Endothelial cell of umbilical vein (primary cell): ENCODE results near the gene HES1. TPM values are rescaled to one million over a fixed set of nuclear protein-coding genes. Genes with fewer than 3 reads are reported as not detected.

Experiments
- BruUV-seq: library from RNA; stranded (reverse); fragments of 400-500 nt; replicated peaks from 2 replicates; lab custom pipeline; 2021; lab: Mats Ljungman, UMichigan
- CTCF ChIA-PET: fragments of 300-600, 350-600 bp; sonication (Branson Sonifier 250); formaldehyde crosslinking; loops from one replicate; lab custom pipeline; 2021; ENCODE audit warnings: antibody characterized with exemption, inconsistent platforms; lab: Charles Lee
- POLR2A ChIA-PET: fragments of 300-600, 350-600 bp; sonication (Branson Sonifier 250); formaldehyde crosslinking; loops from one replicate; lab custom pipeline; 2021; ENCODE audit warnings: antibody characterized with exemption, inconsistent platforms; lab: Charles Lee
- DNase-seq: peaks from one replicate; pipeline ENCODE4 v3.0.0-alpha.2; 2011; ENCODE audit warnings: low read depth, low spot score
- FAIRE-seq: peaks from 2 replicates; lab custom pipeline; 2011; peaks lifted over from hg19 to GRCh38; lab: Jason Lieb, UNC
- H2AFZ ChIP-seq: 2 replicates; pipeline ENCODE4 v1.6.0; 2012; ENCODE audit warnings: low read depth, low read length, control low read depth, inconsistent platforms
- H3K27ac ChIP-seq: 2 replicates; pipeline ENCODE4 v1.5.1; 2011; ENCODE audit warnings: low read depth, mild to moderate bottlenecking, control low read depth, low read length, moderate library complexity; ENCODE audit not compliant: insufficient read depth
- H3K27me3 ChIP-seq, 2 experiments: 2 replicates each; pipeline versions ENCODE4 v1.6.0 to v1.6.1; 2011; ENCODE audit warnings: low read length in 2 of 2, mixed read lengths in 1 of 2; ENCODE audit not compliant: control insufficient read depth in 2 of 2, insufficient read depth in 2 of 2
- H3K36me3 ChIP-seq, 2 experiments: 2 replicates in 1 of 2; 3 replicates in 1 of 2; pipeline ENCODE4 v1.5.1; 2011; ENCODE audit warnings: low read length in 2 of 2, mild to moderate bottlenecking in 1 of 2, moderate library complexity in 1 of 2; ENCODE audit not compliant: control insufficient read depth in 2 of 2, insufficient read depth in 2 of 2; ENCODE audit errors: extremely low read depth in 1 of 2
- H3K4me1 ChIP-seq: 3 replicates; pipeline ENCODE4 v1.5.1; 2011; ENCODE audit warnings: mild to moderate bottlenecking, low read length; ENCODE audit not compliant: control insufficient read depth, insufficient read depth; ENCODE audit errors: extremely low read depth
- H3K4me2 ChIP-seq: 2 replicates; pipeline ENCODE4 v1.6.1; 2011; ENCODE audit warnings: low read length, control low read depth, mixed read lengths; ENCODE audit not compliant: insufficient read depth
- H3K4me3 ChIP-seq, 3 experiments: fragments of 200-600 bp in 1 of 3; sonication (generic), shearing (Covaris generic) in 1 of 3; replicated peaks in 1 of 3; 2 replicates each; pipeline ENCODE4 v1.5.1; 2011 to 2016; ENCODE audit warnings: control low read depth in 3 of 3, low read length in 3 of 3, mild to moderate bottlenecking in 2 of 3, inconsistent platforms in 1 of 3, low read depth in 1 of 3, moderate library complexity in 1 of 3; ENCODE audit not compliant: insufficient read depth in 1 of 3
- H3K79me2 ChIP-seq: 2 replicates; pipeline ENCODE4 v1.6.0; 2012; ENCODE audit warnings: low read length, inconsistent platforms; ENCODE audit not compliant: control insufficient read depth, insufficient read depth
- H3K9ac ChIP-seq: replicated peaks from 2 replicates; pipeline ENCODE3; 2011; ENCODE audit warnings: low read length, control low read depth; ENCODE audit not compliant: insufficient read depth; ENCODE audit errors: extremely low read depth
- H3K9me1 ChIP-seq: replicated peaks from 3 replicates; pipeline ENCODE4 v1.6.0; 2011; ENCODE audit warnings: mild to moderate bottlenecking, low read length; ENCODE audit not compliant: control insufficient read depth, insufficient read depth; ENCODE audit errors: extremely low read depth
- H3K9me3 ChIP-seq: replicated peaks from 2 replicates; pipeline ENCODE4 v1.5.1; 2012; ENCODE audit warnings: low read length, inconsistent platforms; ENCODE audit not compliant: control insufficient read depth, insufficient read depth
- H4K20me1 ChIP-seq: replicated peaks from 2 replicates; pipeline ENCODE3; 2011; ENCODE audit warnings: mild to moderate bottlenecking, low read length; ENCODE audit not compliant: control insufficient read depth, insufficient read depth; ENCODE audit errors: extremely low read depth
- EZH2 ChIP-seq: IDR thresholded peaks from 2 replicates; pipeline ENCODE4 v1.6.1; 2012; ENCODE audit warnings: borderline replicate concordance, low read depth, mild to moderate bottlenecking, moderate library complexity, low read length, inconsistent platforms; ENCODE audit not compliant: severe bottlenecking
- GATA2 ChIP-seq: IDR thresholded peaks from 2 replicates; pipeline ENCODE4 v1.7.0; 2011; ENCODE audit warnings: low read depth, mild to moderate bottlenecking, moderate library complexity, mixed read lengths, low read length; ENCODE audit not compliant: insufficient read length, insufficient read depth
- JUN ChIP-seq: IDR thresholded peaks from 2 replicates; pipeline ENCODE4 v1.6.1; 2011; ENCODE audit warnings: borderline replicate concordance, low read depth; ENCODE audit not compliant: insufficient read length, insufficient read depth
- MYC ChIP-seq: IDR thresholded peaks from one replicate; pipeline ENCODE4 v1.6.1; 2011; ENCODE audit warnings: mild to moderate bottlenecking, low read depth, low read length
- POLR2A ChIP-seq: IDR thresholded peaks from 2 replicates; pipeline ENCODE4 v1.6.1; 2012; ENCODE audit warnings: low read depth, mild to moderate bottlenecking, control low read depth, low read length
- POLR2AphosphoS5 ChIP-seq: IDR thresholded peaks from 2 replicates; pipeline ENCODE4 v1.6.1; 2012; ENCODE audit warnings: low read depth, mild to moderate bottlenecking, control low read depth, low read length, moderate library complexity; ENCODE audit not compliant: insufficient read depth
- dilution Hi-C: fragments of 300-500 bp; cut with MboI; formaldehyde crosslinking; loops from one replicate; pipeline ENCODE4 v1.15.0; 2019; ENCODE audit warnings: low sequenced_read_pairs; ENCODE audit not compliant: extremely low pct_ligation_motif_present
- intact Hi-C: fragments of 100-400 bp; cut with micrococcal nuclease; formaldehyde crosslinking; loops from one replicate; pipeline ENCODE4 v1.10.0; 2022
- polyA plus RNA-seq, 4 experiments: library from polyadenylated mRNA; depleted of rRNA in 3 of 4; stranded (reverse) in 3 of 4; unstranded in 1 of 4; fragments of >200 nt; gene quantifications; 2 replicates each; pipeline versions ENCODE4 v1.2.1 to v1.2.3, GENCODE V29; 2011 to 2012; ENCODE audit warnings: missing spikeins in 1 of 4
- total RNA-seq: library from RNA; stranded (reverse); gene quantifications from 2 replicates; pipeline ENCODE4 v1.2.3, GENCODE V29; 2021
- TF ChIP-seq, protein P1 (sequence below): IDR thresholded peaks from 2 replicates; pipeline ENCODE4 v1.6.1; 2011; ENCODE audit not compliant: insufficient read depth, insufficient read length

The HES1 gene
- total and polyA plus RNA-seq, 2 donors (not counting 3 experiments of a cell fraction or from before 2014, with no cell fraction given): 42.0 to 210 TPM

DNA sequence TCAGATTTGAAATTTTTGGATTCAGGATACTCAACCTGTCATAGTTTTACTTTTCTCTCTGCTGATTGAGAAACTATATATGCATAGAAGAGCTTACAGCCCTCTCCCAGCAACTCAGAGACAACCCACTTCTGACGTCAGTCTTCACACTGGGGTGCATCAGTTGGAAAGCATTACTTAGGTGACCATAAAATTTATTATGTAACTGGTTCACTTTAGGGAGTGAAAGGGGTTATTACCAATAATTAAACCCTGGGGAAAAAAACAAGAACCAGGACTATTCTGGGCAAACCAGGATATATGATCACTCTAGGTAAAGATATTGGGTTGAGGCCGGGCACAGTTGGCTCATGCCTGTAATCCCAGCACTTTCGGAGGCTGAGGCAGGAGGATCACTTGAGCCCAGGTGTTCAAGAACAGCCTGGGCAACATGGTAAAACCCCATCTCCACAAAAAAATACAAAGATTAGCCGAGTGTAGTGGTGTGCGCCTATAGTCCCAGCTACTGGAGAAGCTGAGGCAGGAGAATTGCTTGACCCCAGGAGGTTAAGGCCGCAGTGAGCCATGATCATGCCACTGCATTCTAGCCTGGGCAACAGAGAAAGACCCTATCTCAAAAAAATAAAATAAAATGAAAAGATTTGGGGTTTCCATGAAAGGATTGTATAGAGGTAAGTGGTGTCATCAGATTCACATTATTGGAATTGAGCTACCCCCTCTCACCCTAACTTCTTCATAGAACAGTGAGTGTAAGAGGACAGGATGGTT, 27.1 kb downstream of the HES1 start:
- H3K79me2 ChIP-seq: no peaks in the 10 kb centered on the region
- H4K20me1 ChIP-seq: no peaks in the 10 kb centered on the region
- intact Hi-C loops (no loop called here), dilution Hi-C loops (no loop called here)
- H3K9me3 ChIP-seq: no peaks in the 10 kb centered on the region
- no peak overlapping the region for H3K9ac ChIP-seq
- ChIA-PET POLR2A (no interaction called here), CTCF (interaction anchor here (1.6 kb wide), 1 partner anchor 25 kb away, joined by 3 read pairs; no protein-coding TSS in a partner anchor)
- no peak overlapping the region for H2AFZ ChIP-seq
- no TSS peak for BruUV-seq
- H3K27me3 ChIP-seq: peaks cover 18 to 23% of the 10 kb centered on the region in 2 experiments
- no peak overlapping the region for H3K4me3 ChIP-seq
- peaks cover 11% of the 10 kb centered on the region for H3K4me1 ChIP-seq
- TF ChIP-seq GATA2 (no peak), POLR2A (no peak), EZH2 (no peak), JUN (no peak), MYC (no peak), POLR2AphosphoS5 (no peak)
- TF ChIP-seq, protein P1, sequence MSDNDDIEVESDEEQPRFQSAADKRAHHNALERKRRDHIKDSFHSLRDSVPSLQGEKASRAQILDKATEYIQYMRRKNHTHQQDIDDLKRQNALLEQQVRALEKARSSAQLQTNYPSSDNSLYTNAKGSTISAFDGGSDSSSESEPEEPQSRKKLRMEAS: no peak
- H3K4me2 ChIP-seq: no peak overlapping the region
- DNase-seq (no peak), FAIRE-seq (no peak)
- no peaks in the 10 kb centered on the region for H3K9me1 ChIP-seq
- H3K36me3 ChIP-seq: no peaks in the 10 kb centered on the region
- no peak overlapping the region for H3K27ac ChIP-seq

GRCh38 chr3:194163697-194164096, 27.7 kb downstream of the HES1 start:
- DNase-seq (no peak), FAIRE-seq (no peak)
- TF ChIP-seq, protein P1: no peak
- TF ChIP-seq POLR2A (no peak), GATA2 (no peak), JUN (no peak), POLR2AphosphoS5 (no peak), MYC (no peak)
- Histone ChIP-seq H3K27ac (no peak overlapping the region), H4K20me1 (no peaks in the 10 kb centered on the region), H3K79me2 (no peaks in the 10 kb centered on the region), H3K27me3 (peaks cover 18 to 23% of the 10 kb centered on the region in 2 experiments), H3K36me3 (no peaks in the 10 kb centered on the region), H3K4me2 (no peak overlapping the region), H3K9ac (no peak overlapping the region), H3K4me3 (no peak overlapping the region), H3K9me3 (no peaks in the 10 kb centered on the region), H3K4me1 (peaks cover 11% of the 10 kb centered on the region), H2AFZ (no peak overlapping the region), H3K9me1 (no peaks in the 10 kb centered on the region)
- dilution Hi-C loops: no loop called here
- no TSS peak for BruUV-seq
- CTCF ChIA-PET: no interaction called here
- intact Hi-C loops: no loop called here
- POLR2A ChIA-PET: no interaction called here
